Coronary artery (tissue), 2 donors: ENCODE data around the gene HES1.
"Not testable (repeated sequence)": the region's sequence is repeated elsewhere in the genome, so short reads cannot be mapped to it uniquely, and the experiment has no call there.

ENCODE experiments used
- DNase-seq: peaks from one replicate; pipeline ENCODE4 v3.0.0-alpha.2; 2017; ENCODE audit warnings: low spot score
- H3K27ac ChIP-seq, 2 donors: fragments of 200-600 bp; sonication (generic); one replicate each; pipeline ENCODE4 v1.5.1; 2016 to 2019
- H3K4me3 ChIP-seq: fragments of 200-600 bp; sonication (generic); 2 replicates; pipeline ENCODE4 v1.5.1; 2016; ENCODE audit warnings: mild to moderate bottlenecking, moderate library complexity
- TF ChIP-seq, protein P1 (sequence below): fragments of 200-600 bp; sonication (generic); IDR thresholded peaks from one replicate; pipeline ENCODE4 v1.5.1; 2019; ENCODE audit warnings: antibody characterized with exemption

Gene HES1

DNA sequence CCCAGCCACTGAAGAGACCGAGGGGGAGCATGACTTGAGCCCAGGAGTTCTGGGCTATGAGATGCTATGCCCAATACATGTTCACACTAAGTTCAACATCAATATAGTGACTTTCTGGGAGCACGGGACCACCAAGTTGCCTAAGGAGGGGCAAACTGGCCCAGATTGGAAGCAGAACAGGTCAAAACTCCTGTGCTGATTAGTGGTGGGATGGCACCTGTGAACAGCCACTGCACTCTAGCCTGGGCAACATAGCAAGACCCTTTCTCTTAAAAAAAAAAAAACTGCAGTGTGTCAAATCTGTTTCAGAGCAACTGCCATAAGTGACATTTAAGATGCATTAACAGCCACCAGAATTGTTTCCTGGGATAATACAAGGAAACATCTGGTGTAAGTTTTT lies 9.8 kb downstream of the HES1 start:
- H3K4me3 ChIP-seq: no peak overlapping the region
- no peak for DNase-seq
- no peak overlapping the region for H3K27ac ChIP-seq
- TF ChIP-seq, protein P1, sequence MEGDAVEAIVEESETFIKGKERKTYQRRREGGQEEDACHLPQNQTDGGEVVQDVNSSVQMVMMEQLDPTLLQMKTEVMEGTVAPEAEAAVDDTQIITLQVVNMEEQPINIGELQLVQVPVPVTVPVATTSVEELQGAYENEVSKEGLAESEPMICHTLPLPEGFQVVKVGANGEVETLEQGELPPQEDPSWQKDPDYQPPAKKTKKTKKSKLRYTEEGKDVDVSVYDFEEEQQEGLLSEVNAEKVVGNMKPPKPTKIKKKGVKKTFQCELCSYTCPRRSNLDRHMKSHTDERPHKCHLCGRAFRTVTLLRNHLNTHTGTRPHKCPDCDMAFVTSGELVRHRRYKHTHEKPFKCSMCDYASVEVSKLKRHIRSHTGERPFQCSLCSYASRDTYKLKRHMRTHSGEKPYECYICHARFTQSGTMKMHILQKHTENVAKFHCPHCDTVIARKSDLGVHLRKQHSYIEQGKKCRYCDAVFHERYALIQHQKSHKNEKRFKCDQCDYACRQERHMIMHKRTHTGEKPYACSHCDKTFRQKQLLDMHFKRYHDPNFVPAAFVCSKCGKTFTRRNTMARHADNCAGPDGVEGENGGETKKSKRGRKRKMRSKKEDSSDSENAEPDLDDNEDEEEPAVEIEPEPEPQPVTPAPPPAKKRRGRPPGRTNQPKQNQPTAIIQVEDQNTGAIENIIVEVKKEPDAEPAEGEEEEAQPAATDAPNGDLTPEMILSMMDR: no peak

- H3K27ac ChIP-seq: no peak overlapping the region
- H3K4me3 ChIP-seq: no peak overlapping the region
- no peak for DNase-seq
- TF ChIP-seq, protein P1: no peak
These were observed 11.7 kb downstream of the HES1 start for GRCh38 chr3:194147679-194148078.

- no peak overlapping the region for H3K4me3 ChIP-seq
- H3K27ac ChIP-seq: no peak overlapping the region
- TF ChIP-seq, protein P1: no peak
- no peak for DNase-seq
These were observed 12.4 kb downstream of the HES1 start for GRCh38 chr3:194148383-194148782.

GRCh38 chr3:194150252-194150934 lies 14.4 kb downstream of the HES1 start:
- Histone ChIP-seq H3K27ac (no peak overlapping the region), H3K4me3 (no peak overlapping the region)
- no peak for DNase-seq
- TF ChIP-seq, protein P1: no peak

- not testable (repeated sequence) for H3K4me3 ChIP-seq, DNase-seq, H3K27ac ChIP-seq
These were observed 15.0 kb downstream of the HES1 start for GRCh38 chr3:194150935-194151302.

GRCh38 chr3:194154346-194154745 lies 18.4 kb downstream of the HES1 start:
- Histone ChIP-seq H3K27ac (no peak overlapping the region), H3K4me3 (no peak overlapping the region)
- TF ChIP-seq, protein P1: no peak

DNA sequence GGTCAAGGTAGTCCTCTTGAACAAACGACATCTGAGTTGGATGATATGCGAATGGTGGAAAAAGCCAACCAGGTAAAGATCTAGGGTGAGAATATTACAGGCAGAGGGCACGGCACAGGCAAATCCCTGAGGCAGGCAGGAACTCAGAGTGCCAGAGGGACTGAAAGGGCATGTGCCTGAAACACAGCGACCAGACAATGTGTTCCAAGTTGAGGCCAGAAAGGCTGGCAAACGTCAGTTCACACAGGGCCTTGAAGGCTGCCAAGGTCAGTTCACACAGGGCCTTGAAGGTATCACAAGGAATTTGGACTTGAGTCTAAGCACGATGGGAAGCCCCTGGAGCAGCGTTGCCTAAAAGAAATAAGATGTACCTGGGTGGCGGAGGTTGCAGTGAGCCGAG lies 20.1 kb downstream of the HES1 start:
- TF ChIP-seq, protein P1: no peak
- no peak for DNase-seq
- Histone ChIP-seq H3K4me3 (no peak overlapping the region), H3K27ac (no peak overlapping the region)

More at GRCh38 chr3:194154346-194154745, 18.4 kb downstream of the HES1 start:
- DNase-seq: no peak
